ENCODE data around the gene CDKAL1.
"Not testable (repeated sequence)": the region's sequence is repeated elsewhere in the genome, so short reads cannot be mapped to it uniquely, and the experiment has no call there.

The CDKAL1 gene

DNA sequence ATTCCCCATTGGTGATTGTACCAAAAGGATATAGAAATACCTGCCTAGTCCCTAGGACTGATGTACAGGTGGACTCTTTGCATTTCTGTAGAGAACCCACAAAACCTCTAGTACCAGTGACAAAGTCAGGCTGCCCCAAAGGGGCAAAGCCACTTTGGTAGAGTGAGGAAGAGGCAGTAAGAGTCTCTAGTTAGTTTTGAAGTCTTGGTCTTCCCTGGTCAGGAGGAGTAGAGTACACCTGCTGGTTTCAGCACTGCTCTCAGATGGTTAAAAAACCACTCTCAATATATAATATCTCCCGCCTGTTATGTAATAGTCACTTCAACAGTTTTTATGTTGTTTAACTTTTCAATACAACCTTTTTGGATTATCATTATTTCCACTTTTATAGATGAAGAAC, 344.9 kb downstream of the CDKAL1 start:
- DNase-seq (ENCODE audit: low spot score): no peak

DNA sequence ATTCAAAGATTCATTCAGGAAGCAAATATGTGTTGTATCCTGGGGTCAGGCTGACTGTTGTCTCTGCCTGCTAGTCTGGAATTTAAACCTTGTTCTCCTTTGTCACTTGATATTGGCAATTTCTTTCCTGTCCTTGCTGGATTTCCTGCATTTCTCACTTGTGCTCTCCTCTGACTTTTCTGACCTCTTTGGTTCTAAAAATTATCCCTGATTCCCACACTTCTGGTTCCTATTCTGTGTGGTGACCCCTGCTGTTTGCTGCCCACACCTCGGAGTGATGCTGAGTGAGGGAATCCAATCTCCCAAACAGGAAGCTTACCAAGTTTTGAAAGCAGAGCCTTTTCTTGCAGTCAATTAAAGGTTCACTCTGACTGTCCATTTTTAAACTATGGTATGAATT, 345.3 kb downstream of the CDKAL1 start:
- no peak for DNase-seq (ENCODE audit: low spot score)

DNA sequence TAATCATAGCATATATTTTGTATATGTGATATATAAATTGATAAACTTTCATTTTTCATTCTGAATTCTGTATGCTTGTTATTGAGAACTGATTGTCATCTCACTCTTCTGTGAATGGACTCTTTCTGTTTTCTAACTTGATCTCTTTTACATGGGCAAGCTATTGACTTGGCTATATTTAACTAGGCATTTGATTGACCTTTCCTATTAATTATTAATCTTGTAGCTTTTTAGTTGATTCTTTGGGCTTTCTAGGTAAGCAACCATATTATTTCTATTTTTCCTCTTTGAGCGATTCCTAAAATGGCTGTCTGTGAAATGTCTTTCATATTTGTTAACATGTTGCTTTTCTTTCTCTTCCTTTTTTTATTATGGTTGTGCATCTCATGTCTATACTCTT, 347.1 kb downstream of the CDKAL1 start:
- DNase-seq (ENCODE audit: low spot score): no peak

DNA sequence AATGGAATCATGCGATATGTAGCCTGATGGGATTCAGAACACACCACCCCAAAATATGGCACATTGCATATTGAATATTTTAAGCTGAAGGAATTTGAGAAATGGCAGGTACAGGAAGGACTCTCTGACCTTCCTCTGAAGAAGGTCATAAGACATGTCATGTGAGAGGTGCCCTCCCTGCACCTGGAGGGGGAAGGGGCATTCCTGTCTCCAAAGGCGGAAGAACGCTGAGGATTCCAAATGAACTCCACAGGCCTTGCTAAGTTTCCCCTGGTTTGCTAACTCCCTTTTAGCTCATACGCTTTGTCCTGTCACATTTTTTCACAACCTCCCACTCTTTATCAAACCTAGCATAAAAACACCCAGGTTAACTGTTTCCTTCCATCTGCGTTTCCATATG, 347.8 kb downstream of the CDKAL1 start:
- DNase-seq (ENCODE audit: low spot score): no peak

DNA sequence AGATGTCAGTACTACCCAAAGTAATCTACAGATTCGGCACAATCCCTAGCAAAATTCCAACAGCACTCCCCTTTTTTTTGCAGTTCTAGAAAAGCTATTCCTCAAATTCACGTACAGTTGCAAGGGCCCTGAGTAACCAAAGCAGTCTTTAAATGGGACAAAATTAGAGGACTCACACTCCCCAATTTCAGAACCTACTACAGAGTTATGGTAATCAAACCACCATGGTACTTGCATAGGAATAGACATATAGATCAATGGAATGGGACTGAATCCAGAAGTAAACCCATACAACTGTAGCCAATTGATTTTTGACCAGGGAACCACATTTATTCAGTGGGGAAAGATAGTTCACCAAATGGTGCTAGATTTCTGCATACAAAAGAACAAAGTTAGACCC, 350.8 kb downstream of the CDKAL1 start:
- DNase-seq (ENCODE audit: low spot score): no peak

DNA sequence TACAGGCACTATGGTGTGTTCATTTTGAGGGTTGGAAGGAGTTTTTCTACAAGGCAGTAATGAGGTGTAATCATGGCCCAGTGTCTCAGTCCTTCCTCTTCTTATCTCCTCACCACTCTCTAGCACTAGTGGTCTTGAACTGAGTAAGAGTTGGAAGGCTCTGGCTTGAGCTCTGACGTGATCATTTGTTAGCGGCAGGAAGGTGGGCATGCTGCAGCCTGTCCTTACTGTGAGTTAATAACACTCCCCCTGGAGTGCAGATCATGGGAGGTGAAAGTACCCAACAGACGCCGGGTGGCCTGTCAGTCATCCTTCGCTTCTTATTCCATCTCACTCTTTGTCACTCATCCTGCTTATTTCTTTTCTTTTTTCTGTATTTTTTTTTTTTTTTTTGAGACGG, 356.9 kb downstream of the CDKAL1 start:
- no peak for DNase-seq (ENCODE audit: low spot score)

DNA sequence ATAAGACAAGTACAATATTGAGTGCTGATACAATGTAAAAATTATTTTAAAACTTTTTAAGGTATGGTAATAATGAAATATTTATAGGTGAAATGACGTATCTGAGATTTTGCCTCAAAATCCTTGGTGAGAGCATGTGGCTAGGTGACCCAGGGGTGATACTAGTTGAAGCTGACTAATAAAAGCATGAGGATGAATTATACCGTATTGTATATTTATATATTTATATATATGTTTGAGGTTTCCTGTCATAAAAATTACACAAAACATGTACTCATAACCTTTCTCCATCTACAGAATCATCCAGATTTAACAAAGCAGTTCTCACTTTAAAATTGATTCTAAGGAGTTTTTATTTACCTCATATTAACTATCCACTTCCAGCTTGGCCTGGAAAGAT, 358.1 kb downstream of the CDKAL1 start:
- no peak for DNase-seq (ENCODE audit: low spot score)

DNA sequence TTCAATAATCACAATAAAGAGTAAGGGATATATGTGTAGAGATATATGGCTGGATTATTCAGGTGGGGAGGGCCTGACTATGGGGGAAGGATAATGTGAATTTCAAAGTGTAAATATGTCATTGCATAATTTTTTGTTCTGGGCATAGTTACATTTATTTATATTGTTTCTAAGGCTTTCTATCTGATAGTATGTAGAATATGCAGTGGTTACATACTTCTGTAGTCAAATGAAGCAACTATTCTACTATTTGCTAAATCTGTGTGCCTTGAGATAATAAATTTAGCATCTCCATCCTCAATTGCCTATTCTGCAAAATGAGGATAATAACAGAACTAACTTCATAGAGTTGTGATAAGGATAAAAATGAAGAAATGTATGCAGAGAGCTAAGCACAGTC, 359.2 kb downstream of the CDKAL1 start:
- no peak for DNase-seq (ENCODE audit: low spot score)

DNA sequence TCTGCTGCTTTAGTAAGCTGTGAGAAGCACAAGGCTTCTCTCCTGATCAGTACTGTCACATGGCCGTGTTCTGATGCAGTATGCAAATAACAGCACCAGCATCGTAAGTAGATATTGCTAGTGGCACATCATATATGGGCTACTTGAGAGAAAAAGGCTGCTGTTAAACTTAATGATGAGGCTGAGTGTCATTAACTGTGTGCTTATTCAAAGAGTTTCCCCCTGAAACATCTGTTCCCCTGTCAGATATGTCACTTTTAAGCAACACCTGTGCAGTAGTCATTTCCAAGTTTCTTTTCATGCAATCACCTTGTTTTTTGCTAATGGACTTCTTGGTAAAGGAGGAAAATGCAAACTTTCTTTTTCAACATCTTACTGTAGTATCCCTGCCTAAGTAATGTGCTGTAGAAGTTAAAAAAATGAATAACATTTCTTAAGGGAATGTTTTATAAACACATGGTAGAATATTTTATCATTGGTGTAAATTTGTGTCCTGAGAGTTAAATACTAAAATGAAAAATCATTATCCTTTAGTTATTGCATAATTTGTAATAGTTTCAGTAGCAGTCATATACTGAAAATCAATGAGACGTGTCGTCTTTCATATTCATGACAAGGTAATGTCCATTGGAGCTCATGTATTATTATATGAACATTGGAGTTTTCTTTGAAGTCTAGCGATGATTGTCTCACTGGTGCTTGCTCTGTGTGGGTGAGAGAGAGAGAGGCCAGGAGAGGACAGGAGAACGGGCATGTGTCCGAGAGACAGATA, 366.3 kb downstream of the CDKAL1 start:
- DNase-seq (ENCODE audit: low spot score): no peak

DNA sequence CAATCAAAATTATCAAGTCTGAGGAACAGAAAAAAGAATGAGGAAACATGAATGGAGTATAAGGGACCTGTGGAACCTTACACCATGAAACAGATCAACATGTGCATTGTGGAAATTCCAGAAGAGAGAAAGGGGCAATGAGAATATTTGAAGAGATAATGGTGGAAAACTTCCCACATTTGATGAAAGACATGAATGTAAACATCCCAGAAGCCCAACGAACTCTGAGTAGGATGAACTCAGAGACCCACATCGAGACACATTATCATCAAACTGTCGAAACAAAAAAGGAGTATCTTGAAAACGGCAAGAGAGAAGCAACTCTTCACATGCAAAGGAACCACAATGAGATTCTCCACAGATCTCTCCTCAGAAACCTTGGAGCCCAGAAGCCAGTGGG, 371.1 kb downstream of the CDKAL1 start:
- DNase-seq (ENCODE audit: low spot score): no peak

DNA sequence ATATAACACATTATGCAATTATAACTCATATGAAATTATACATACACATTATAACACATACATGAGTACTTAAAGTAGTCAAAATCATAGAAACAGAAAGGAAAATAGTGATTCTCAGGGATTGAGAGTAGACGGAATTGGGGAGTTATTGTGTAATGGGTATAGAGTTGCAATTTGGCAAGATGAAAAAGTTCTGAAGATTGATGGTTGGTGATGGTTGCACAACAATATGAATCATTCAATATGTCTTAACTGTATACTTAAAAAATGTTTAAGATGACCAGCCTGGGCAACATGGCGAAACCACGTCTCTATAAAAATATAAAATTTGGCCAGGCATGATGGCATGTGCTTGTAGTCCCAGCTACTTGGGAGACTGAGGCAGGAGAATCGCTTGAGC, 372.7 kb downstream of the CDKAL1 start:
- no peak for DNase-seq (ENCODE audit: low spot score)

DNA sequence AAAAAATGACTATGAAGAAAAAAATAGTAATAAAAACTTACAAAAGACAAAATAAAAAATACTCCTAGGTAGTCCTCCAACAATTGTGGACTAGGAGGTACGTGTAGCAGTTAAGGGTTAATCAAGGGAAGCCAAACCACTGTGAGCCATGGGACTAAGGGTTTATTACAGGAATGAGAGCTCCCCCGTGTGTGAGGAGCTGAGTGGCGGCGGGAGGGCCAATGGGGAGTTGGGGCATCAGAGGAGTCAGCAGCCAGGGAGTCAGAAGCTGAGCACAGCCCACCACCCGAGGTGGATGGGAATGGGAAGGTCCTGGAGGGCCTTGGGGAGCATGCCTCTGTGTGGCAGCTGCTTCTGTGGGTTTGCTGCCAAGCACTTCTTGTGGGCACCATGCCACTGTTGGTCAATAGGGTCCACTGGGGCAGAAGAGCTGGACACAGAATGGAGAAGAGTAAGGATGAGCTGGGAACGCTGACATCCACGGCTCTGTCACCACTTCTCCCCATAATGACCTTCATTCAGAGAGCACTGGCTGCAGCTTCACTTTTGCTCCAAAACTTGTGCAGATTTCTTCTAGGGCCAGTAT, 373.3 kb downstream of the CDKAL1 start:
- no peak for DNase-seq (ENCODE audit: low spot score)

DNA sequence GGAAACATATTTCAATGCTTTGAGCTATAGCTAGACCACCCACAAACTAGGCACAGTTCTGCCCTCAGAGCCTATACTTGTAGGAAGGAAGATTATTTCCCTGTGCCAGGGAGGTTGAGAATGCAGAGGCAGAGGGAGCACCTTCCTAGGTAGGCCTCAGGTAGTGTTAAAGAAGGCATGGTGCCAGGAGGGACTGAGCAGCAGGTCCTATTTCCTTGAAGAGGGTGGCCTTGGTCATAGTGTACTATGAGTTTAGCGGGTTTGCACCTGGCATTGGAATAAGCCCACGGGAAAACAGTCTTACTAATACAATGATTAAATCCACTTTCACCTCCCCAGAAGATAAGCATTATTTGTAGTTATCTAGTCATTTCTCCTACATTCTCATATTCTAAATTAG, 375.4 kb downstream of the CDKAL1 start:
- no peak for DNase-seq (ENCODE audit: low spot score)

DNA sequence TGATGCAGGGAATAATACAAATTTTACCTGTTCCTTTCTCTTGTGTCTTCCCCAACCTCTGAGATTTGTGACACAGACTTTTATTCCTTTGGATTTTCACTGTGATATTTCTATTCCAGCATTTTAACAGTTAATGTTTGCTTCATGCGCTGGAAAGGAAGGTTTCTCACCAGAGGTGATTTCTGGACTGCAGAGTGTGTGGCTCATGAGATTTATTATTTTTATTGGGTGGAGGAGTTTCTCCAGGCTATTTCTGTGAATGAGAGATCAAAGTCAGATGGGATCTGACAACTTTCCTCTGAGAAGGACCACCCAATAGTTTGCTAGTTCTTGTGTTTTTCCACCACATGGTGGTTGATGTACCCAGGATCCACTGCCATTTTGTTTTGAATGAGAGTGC, 377.5 kb downstream of the CDKAL1 start:
- no peak for DNase-seq (ENCODE audit: low spot score)

DNA sequence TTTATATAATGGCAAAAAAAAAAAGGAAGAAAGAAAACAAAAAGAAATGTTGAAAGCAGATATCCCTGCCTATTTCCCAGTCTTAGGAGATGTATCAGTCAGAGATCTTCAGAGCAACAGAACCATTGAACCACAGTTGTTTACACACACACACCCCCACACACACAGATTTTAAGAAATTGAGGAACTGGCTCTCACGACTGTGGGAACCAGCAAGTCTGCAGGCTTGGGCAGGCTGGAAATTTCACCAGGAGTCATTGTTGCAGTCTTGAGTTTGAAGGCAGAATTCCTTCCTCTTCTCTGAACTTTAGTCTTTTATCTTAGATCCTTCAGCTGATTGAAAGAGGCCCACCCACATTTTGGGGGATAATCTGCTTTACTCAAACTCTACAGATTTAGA, 380.9 kb downstream of the CDKAL1 start:
- no peak for DNase-seq (ENCODE audit: low spot score)

DNA sequence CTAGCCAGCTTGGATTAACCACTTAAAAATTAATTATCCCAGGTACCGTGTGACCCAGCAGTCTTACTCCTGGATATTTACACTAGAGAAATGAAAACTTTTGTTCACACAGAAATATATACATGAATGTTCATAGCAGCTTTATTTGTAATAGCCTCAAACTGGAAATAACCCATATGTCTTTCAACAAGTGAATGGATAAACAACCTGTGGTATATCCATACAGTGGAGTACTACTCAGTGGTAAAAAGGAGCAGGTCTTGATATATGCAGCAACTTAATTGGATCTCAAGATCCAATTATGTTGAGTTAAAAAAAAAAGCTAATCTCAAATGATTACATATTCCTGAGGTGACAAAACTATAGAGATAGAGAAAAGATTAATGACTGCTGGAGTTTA, 381.4 kb downstream of the CDKAL1 start:
- DNase-seq (ENCODE audit: low spot score): no peak

DNA sequence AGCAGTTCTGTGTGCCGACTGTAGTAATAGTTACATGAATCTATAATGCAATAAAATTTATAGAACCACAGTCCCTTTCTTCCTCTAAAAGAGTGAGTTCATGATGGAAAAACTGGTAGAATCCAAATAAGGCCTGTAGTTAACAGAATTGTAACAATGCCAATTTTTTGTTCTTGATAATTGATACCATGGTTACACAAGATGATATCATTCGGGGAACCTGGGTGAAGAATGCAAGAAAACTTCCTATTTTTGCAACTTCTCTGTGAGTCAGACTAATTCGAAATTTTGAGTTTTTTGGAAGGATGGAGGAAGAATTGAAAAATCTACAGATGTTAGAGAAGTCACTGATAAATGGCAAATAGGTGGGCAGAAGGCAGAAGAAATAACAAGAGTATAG, 381.8 kb downstream of the CDKAL1 start:
- DNase-seq (ENCODE audit: low spot score): no peak

DNA sequence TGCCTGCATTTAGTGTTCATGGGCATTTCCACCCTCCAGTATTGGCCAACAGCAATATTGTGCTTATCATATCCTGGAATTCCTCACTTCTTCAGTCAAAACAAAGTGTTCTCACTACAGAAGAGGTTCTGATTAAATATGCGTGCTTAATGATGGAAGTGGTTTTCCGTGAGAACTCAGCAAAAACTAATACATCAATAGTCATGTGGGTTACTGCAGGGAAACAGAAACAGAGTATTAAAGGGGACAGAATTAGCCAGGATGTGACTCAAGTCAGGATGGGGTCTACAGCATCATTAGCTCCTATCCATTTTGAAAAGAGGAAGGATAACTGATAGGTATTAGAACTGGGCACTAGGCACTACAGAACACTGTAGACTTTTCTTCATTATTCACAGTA, 384.6 kb downstream of the CDKAL1 start:
- DNase-seq (ENCODE audit: low spot score): no peak

DNA sequence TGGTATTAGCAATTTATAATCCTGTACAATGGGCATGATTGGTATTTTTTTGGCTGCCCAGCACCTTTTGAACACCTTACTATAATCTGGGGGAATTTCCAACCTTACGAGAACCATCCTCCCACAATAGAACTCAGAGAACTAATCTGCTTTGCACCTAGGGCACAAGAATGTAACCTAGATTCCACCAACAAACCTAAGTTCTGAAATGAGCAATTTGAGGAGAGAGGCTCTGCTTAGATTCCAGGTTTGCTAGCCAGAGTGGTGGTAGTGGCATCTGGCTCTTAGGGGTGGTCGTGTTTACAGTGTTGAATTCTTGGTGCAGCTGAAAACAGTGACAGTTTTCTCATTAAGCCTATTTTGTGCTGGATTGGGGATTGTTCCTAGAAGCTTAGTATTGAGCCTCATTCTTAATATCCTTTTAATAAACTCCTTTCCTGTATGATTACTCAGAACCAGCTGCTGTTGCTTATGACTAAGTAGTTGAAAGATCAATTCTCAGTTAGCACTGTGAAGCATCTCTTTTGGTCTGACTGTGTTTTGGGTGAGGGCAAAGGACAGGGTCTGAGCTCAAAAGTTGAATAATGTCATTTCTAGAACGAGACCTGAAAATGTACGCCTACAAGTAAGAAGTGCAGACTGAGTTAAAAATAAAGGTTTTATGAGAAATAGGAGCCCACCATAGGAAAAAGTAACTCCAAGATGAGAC, 385.6 kb downstream of the CDKAL1 start:
- no peak for DNase-seq (ENCODE audit: low spot score)

DNA sequence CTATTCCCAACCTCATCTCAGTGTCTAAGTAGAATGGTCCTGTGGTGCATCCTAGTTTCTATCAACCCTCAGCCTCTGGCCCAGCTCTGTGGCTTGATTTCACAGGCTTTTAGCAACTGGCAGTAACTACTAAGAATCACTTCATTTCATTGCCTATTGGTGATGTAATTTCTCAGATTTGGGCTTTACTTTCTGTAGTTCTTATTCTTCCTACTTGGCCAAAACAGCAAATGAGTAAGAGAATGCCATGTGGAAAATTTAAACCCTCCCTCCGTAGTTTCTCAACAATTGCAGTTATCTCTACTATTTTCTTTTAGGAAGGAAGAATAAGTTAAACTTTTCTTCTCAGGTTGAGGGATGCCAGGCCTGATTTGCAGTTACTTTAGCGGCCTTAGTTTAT, 387.3 kb downstream of the CDKAL1 start:
- no peak for DNase-seq (ENCODE audit: low spot score)

DNA sequence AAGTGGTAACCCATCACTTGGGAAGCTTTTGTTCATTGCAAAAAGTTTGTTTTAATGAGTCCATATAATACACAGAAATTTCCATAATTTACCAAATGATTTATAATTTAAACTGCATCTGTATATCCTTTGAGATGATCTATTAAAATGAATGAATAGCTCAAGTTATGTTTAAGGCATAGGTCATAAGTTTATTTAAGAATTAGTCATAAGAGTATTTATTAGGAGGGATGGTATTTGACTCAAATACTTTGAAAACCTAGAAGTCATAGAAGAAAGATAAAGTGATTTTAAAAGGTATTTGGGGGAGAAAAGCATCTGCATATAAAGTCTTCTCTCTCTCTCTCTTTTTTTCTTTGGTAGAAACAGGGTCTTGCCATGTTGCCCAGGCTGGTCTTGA, 388.5 kb downstream of the CDKAL1 start:
- DNase-seq (ENCODE audit: low spot score): no peak

DNA sequence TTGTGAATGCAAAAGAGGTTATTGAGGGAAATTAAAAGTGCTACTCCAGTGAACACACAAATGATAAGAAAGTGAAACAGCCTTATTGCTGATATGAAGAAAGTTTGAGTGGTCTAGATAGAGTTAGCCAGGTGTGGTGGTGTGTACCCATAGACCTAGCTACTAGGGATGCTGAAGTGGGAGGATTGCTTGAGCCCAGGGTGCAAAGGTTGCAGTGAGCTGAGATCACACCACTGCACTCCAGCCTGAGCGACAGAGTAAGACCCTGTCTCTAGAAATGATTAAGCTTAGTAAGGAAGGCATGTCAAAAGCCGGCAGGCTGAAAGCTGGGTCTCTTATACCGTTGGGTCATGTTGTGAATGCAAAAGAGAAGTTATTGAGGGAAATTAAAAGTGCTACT, 389.8 kb downstream of the CDKAL1 start:
- not testable (repeated sequence) for DNase-seq (ENCODE audit: low spot score)

DNA sequence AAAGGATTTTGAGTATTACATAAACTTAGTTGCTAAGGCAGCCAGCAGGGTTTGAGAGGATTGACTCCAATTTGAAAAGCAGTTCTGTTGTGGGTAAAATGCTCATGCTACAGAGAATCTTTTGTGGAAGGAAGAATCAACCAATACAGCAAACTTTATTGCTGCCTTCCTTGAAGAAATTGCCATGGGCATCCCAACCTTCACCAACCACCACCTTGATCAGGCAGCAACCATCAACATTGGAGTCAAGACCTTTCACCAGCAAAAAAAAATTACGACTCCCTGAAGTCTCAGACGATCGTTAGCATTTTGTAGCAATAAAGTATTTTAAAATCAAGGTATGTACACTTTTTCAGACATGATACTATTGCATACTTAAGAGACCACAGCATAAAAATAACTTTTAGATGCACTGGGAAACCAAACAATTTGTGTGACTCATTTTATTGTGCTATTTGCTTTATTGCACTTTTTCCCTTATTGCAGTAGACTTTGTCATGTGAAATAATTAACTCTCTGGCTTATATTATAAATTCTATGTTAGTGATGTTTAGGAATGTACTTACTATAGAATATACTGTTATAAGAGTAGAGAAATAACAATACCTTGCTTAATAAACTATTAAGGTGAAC, 390.8 kb downstream of the CDKAL1 start:
- no peak for DNase-seq (ENCODE audit: low spot score)
